SJCRH30 (cell line): ENCODE measurements around the gene ANKFY1. TPM values are rescaled to one million over a fixed set of nuclear protein-coding genes. Genes with fewer than 3 reads are reported as not detected.

Experiments
- DNase-seq, 2 experiments: peaks; one replicate each; pipeline ENCODE4 v3.0.0-alpha.2; 2015 to 2020
- H3K27ac ChIP-seq: fragments of 250-450 bp; sonication (Bioruptor Pico); 2 replicates; pipeline ENCODE4 v1.5.1; 2020; ENCODE audit warnings: mild to moderate bottlenecking, moderate library complexity
- H3K27me3 ChIP-seq: fragments of 250-450 bp; sonication (Bioruptor Pico); 2 replicates; pipeline ENCODE4 v1.5.1; 2020; ENCODE audit warnings: mild to moderate bottlenecking, moderate library complexity
- H3K36me3 ChIP-seq: fragments of 250-450 bp; sonication (Bioruptor Pico); 2 replicates; pipeline ENCODE4 v1.5.1; 2020; ENCODE audit warnings: mild to moderate bottlenecking, moderate library complexity
- H3K4me1 ChIP-seq: fragments of 250-450 bp; sonication (Bioruptor Pico); 2 replicates; pipeline ENCODE4 v1.5.1; 2020; ENCODE audit warnings: mild to moderate bottlenecking, moderate library complexity
- H3K4me3 ChIP-seq: fragments of 250-450 bp; sonication (Bioruptor Pico); 2 replicates; pipeline ENCODE4 v1.5.1; 2020; ENCODE audit warnings: mild to moderate bottlenecking, moderate library complexity
- H3K9me3 ChIP-seq: fragments of 250-450 bp; sonication (Bioruptor Pico); replicated peaks from 2 replicates; pipeline ENCODE4 v1.5.1; 2020; ENCODE audit warnings: mild to moderate bottlenecking, moderate library complexity
- total RNA-seq: library from RNA; depleted of rRNA; stranded (reverse); fragments of >200 nt; shearing (Covaris generic); gene quantifications from 2 replicates; pipeline ENCODE4 v1.2.3, GENCODE V29; 2014

ANKFY1 gene
- total RNA-seq, 1 experiment from 2014 or later, result 18.0 TPM

- H3K4me1 ChIP-seq, result no peaks in the 10 kb centered on the region
- no peaks in the 10 kb centered on the region for H3K9me3 ChIP-seq
- no peaks in the 10 kb centered on the region for H3K36me3 ChIP-seq
- no peak overlapping the region for H3K27ac ChIP-seq
- no peak overlapping the region for H3K4me3 ChIP-seq
- DNase-seq, result no peak
- H3K27me3 ChIP-seq, result no peaks in the 10 kb centered on the region
These were observed 77.4 kb downstream of the ANKFY1 start for GRCh38 chr17:4186357-4186881.

DNA sequence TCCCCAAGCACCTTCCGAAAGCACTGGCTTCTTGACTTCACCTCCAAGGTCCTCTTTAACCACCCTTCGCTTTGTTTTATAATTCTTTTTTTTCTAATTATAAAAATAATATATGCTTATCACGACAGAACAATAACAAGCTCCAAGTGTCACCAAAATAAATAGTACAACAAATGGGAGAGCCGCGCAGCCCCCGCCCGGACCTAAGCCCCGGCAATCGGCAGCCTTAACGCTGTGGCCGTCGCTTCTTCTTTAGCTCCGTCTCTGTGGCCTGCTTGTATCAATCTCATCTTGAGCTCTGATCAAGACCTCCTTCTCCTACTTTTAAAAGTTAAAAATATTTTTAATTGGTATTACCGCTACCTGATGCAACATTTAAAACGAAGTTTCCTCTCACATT, 78.1 kb downstream of the ANKFY1 start:
- no peaks in the 10 kb centered on the region for H3K27me3 ChIP-seq
- H3K36me3 ChIP-seq, result no peaks in the 10 kb centered on the region
- no peak for DNase-seq

GRCh38 chr17:4184811-4185210, 79.0 kb downstream of the ANKFY1 start:
- no peak for DNase-seq
- no peaks in the 10 kb centered on the region for H3K27me3 ChIP-seq

More for the DNA sequence above, 78.1 kb downstream of the ANKFY1 start:
- H3K9me3 ChIP-seq, result no peaks in the 10 kb centered on the region
- H3K4me3 ChIP-seq, result no peak overlapping the region
- H3K4me1 ChIP-seq, result no peaks in the 10 kb centered on the region
- H3K27ac ChIP-seq, result no peak overlapping the region

DNA sequence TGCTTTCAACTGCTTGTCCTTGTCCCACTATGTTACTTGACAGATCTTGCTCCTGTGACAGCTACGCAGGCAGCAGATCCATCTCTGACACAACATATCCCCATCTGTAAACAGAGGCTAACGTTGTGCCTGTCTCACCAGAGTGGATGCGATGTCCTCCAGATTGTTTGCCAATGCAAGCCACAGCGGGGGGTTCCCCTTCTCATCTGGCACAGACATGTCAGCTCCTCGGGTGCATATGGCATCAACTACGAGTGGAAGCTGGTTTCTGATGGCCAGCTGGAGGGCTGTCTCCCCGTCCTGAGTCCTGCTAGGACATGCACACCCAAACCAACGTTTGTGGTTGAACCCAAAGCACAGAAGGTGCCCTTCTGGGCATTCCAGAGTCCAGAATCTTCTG, 81.7 kb downstream of the ANKFY1 start:
- no peak for DNase-seq
- no peaks in the 10 kb centered on the region; the same call in 1 of the 2 replicates for H3K36me3 ChIP-seq
- H3K27ac ChIP-seq, result no peak overlapping the region

More at GRCh38 chr17:4184811-4185210, 79.0 kb downstream of the ANKFY1 start:
- Histone ChIP-seq H3K27ac (no peak overlapping the region), H3K36me3 (no peaks in the 10 kb centered on the region), H3K9me3 (no peaks in the 10 kb centered on the region), H3K4me3 (no peak overlapping the region), H3K4me1 (no peaks in the 10 kb centered on the region)

DNA sequence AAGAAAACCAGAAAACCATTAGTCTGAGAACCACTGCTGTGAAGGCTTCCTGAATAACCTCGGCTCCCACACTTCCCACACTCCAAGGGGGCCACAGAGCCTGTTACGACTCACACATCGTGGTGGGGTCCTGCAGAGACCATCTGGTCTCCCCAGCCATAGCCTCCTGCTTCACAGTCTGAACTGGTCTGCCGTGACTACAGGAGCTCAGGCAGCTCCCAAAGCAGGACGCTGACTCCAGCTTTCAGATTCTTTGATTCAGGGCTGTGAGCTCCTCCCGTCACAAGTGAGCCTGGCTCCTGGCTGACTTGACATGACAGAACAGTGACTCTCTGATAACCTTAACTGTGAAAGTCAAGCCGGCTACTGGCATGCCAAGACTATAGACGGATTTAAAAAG, 83.0 kb downstream of the ANKFY1 start:
- Histone ChIP-seq H3K4me1 (no peaks in the 10 kb centered on the region; the same call in 1 of the 2 replicates), H3K9me3 (no peaks in the 10 kb centered on the region), H3K27me3 (no peaks in the 10 kb centered on the region), H3K4me3 (no peak overlapping the region), H3K36me3 (no peaks in the 10 kb centered on the region; the same call in 1 of the 2 replicates), H3K27ac (no peak overlapping the region)
- DNase-seq, result no peak

More for the DNA sequence above, 81.7 kb downstream of the ANKFY1 start:
- Histone ChIP-seq H3K4me1 (no peaks in the 10 kb centered on the region), H3K4me3 (no peak overlapping the region), H3K9me3 (no peaks in the 10 kb centered on the region), H3K27me3 (no peaks in the 10 kb centered on the region)

DNA sequence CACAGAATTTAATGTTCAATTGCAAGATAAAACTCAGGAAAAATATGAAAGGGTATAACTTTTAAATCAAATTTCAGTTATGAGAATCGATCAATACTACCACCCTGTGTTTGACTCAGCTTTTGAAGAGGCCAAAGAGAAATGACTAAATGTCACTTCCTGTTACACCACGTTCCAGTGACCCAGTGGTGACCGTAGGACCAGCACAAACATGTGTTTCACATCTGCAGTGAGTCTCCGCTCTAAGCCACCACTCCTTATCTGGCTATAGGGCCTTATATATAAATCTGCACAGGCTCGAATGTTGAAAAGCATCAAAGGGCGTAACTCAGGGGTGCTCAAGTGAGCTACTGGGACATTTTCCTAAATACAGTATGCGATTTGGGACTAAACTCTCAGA, 84.7 kb downstream of the ANKFY1 start:
- Histone ChIP-seq H3K4me1 (no peaks in the 10 kb centered on the region; the same call in 1 of the 2 replicates), H3K27ac (no peak overlapping the region), H3K36me3 (no peaks in the 10 kb centered on the region; the same call in 1 of the 2 replicates), H3K4me3 (no peak overlapping the region), H3K9me3 (no peaks in the 10 kb centered on the region), H3K27me3 (no peaks in the 10 kb centered on the region)
- no peak for DNase-seq

DNA sequence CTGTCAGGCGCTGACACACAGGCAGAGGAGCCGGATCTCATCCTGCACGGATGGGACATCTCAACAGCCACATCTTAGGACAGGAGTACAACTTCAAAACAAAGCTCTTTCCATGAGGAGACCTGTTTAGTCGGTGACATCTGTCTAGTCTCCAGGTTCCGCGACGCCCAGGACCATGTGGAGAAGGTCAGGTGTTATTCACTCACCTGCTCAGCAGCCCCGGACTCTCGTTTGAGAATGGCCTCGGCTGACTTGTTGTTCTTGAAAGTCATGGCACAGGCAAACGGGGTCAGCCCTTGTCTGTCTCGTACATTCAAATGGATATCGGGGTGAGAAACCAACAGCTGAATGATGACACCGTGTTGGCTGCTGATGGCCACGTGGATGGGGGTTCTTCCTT, 85.1 kb downstream of the ANKFY1 start:
- Histone ChIP-seq H3K27ac (no peak overlapping the region), H3K9me3 (no peaks in the 10 kb centered on the region), H3K4me1 (no peaks in the 10 kb centered on the region; the same call in 1 of the 2 replicates), H3K36me3 (no peaks in the 10 kb centered on the region; the same call in 1 of the 2 replicates), H3K4me3 (no peak overlapping the region), H3K27me3 (no peaks in the 10 kb centered on the region)
- DNase-seq, result no peak

GRCh38 chr17:4177806-4178205, 86.0 kb downstream of the ANKFY1 start:
- no peaks in the 10 kb centered on the region; the same call in 1 of the 2 replicates for H3K36me3 ChIP-seq
- H3K4me1 ChIP-seq, result no peaks in the 10 kb centered on the region; the same call in 1 of the 2 replicates
- DNase-seq, result no peak
- no peak overlapping the region for H3K27ac ChIP-seq
- no peaks in the 10 kb centered on the region for H3K9me3 ChIP-seq
- no peak overlapping the region for H3K4me3 ChIP-seq
- H3K27me3 ChIP-seq, result no peaks in the 10 kb centered on the region

DNA sequence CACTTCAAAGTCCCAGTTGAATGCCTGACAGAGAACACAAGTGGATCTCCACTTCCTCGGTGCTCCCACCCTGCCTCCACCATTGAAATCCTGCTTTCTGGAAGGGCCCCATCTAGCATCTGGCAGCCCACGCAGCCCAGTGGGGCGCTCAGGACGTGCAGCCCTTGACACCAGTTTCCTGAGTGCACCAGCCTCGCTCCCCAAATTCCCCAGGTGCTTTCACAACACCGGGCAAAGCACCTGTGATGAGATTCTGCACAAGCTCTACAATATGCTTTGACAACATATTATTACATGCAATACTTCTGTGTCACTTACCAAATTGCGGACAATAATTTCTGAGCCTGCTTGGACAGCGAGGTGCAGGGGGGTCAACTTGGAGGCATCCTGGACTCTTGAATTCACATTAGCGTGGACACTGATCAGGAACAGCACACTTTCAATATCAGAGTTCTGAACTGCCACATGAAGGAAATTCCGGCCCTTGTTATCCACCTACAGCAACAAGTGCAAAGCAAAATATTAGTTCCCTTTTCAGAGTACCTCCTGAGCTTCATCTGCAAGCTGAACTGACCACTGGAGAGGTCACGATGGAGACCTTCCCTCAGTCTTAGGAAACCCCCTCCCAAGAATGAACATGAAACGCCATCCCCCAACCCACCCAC, 86.8 kb downstream of the ANKFY1 start:
- Histone ChIP-seq H3K36me3 (peaks cover 6% of the 10 kb centered on the region), H3K27ac (no peak overlapping the region)
- DNase-seq, result no peak

DNA sequence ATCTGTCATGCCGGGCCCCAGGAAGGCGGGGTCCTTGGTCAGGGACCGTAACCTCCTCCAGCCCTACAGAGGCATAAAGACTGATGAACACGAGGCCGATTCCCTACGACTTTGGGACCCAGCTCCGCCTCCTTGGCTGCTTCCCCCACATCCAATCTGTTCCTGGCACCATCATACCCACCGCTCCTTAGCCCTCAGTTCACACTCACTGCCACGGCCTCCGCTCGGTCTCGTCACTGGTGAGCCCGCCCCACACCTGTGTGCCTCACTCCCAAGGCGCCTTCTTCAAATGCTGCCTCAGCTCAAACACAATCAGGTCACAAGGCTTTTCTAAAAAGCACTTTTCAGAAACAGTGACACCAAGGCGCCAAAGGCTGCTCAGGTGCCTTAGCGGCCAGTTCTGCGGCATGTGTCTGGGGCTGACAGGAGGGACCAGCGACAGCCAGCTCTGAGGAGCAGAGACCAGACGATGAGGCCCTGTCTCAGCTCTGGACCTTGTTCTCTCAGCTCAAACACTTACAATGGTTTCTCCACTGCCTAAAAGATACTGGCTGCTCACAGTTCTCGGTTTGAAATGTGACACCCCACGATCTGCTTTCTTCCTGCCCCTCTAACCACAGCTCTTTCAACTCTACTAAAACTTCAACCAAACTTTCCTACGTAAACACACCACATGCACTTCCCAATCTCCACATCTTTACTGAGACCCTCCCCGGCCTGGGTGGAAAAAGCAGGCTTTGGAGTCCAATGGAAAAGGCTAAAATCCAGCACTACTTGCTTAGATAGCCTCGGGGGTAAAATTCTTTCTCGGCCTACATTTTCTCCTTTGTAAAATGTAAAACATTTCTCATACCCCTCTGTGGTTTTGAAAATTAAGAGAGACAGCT, 87.6 kb downstream of the ANKFY1 start:
- H3K4me3 ChIP-seq, result no peak overlapping the region
- peak in 1 of 2 experiments; percentile 25 for DNase-seq
- H3K27ac ChIP-seq, result no peak overlapping the region
- no peaks in the 10 kb centered on the region for H3K9me3 ChIP-seq
- peaks cover 6% of the 10 kb centered on the region for H3K36me3 ChIP-seq
- no peaks in the 10 kb centered on the region; the same call in 1 of the 2 replicates for H3K4me1 ChIP-seq
- H3K27me3 ChIP-seq, result no peaks in the 10 kb centered on the region

More for the DNA sequence above, 86.8 kb downstream of the ANKFY1 start:
- H3K4me1 ChIP-seq, result no peaks in the 10 kb centered on the region; the same call in 1 of the 2 replicates
- H3K27me3 ChIP-seq, result no peaks in the 10 kb centered on the region
- no peak overlapping the region for H3K4me3 ChIP-seq
- H3K9me3 ChIP-seq, result no peaks in the 10 kb centered on the region

DNA sequence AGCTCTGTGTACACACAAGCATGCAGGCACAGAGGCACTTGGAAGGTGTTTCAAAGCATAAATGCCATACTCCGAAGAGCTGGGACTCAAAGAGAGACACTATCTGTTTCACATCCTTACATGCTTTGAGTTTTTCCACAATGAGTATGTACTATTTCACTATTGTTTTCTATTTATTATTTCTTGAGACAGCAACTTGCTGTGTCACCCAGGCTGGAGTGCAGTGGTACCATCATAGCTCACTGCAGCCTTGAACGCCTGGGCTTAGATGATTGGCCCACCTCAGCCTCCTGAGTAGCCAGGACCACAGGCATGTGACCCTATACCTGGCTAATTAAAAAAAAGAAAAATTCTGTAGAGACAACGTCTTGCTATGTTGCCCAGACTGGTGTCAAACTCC, 89.2 kb downstream of the ANKFY1 start:
- DNase-seq, result no peak
- H3K4me1 ChIP-seq, result no peaks in the 10 kb centered on the region; the same call in 1 of the 2 replicates
- H3K27ac ChIP-seq, result no peak overlapping the region
- no peaks in the 10 kb centered on the region for H3K9me3 ChIP-seq
- H3K27me3 ChIP-seq, result no peaks in the 10 kb centered on the region
- no peak overlapping the region for H3K4me3 ChIP-seq
- peaks cover 6% of the 10 kb centered on the region for H3K36me3 ChIP-seq

DNA sequence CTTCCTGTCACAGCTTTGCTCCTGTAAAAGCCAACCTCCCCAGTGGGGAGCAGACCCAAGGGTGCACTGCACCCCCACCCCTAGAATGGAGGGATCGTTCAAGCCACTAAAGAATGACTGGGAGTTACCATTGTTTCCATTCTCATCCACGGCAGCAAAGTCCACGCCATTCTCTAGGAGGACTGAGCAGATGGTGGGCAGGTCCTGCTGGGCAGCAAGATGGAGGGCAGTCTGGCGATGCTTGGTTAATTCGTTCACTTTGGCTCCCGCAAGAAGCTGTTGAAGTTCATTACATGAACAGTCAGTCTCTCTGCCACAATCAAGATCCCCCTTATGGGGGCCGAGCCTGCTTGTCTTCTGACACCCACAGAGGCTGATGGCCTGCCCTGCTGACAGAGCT, 90.0 kb downstream of the ANKFY1 start:
- no peak overlapping the region for H3K4me3 ChIP-seq
- no peaks in the 10 kb centered on the region; the same call in 1 of the 2 replicates for H3K4me1 ChIP-seq
- H3K27me3 ChIP-seq, result no peaks in the 10 kb centered on the region
- H3K36me3 ChIP-seq, result peaks cover 9% of the 10 kb centered on the region
- no peak overlapping the region for H3K27ac ChIP-seq
- no peak for DNase-seq
- H3K9me3 ChIP-seq, result no peaks in the 10 kb centered on the region

- no peak overlapping the region for H3K4me3 ChIP-seq
These were observed 91.4 kb downstream of the ANKFY1 start for GRCh38 chr17:4172356-4172755.

DNA sequence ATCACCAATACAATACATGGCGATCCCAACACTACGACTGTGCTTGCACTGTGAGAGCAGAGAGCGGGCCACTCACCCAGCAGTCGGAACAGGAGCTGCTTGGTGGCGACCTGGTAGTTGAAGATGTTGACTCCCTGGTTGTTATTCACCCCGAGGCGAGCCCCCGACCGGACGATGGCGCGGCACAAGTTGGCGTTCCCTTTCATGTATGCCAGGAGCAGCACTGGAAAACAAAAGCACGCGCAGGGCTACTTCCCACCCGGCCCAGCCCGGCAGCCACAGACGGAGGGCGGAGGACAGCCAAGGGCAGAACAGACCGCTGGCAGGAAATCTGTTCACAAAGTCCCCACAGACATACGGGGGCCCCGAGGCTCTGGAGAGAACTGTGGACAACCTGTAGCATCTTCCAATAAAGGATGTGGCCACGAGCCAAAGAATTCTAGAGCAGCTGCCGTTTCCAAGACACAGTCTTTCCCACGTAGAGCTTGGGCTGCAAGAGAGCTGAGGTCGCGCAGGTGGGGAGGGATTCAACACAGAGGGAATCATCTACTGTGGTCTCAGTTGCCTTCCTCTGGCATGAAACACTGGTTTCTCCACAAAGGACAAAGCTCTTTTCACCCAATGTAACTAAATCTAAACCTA, 93.0 kb downstream of the ANKFY1 start:
- Histone ChIP-seq H3K9me3 (no peaks in the 10 kb centered on the region), H3K4me1 (no peaks in the 10 kb centered on the region), H3K27me3 (no peaks in the 10 kb centered on the region), H3K27ac (no peak overlapping the region), H3K4me3 (no peak overlapping the region), H3K36me3 (peaks cover 13% of the 10 kb centered on the region)
- DNase-seq, result peak; percentile 22 to 51

More at GRCh38 chr17:4172356-4172755, 91.4 kb downstream of the ANKFY1 start:
- Histone ChIP-seq H3K27me3 (no peaks in the 10 kb centered on the region), H3K9me3 (no peaks in the 10 kb centered on the region), H3K27ac (no peak overlapping the region), H3K4me1 (no peaks in the 10 kb centered on the region; the same call in 1 of the 2 replicates), H3K36me3 (peaks cover 9% of the 10 kb centered on the region)
- no peak for DNase-seq
